ENCODE data around the gene WDR26.

DNA sequence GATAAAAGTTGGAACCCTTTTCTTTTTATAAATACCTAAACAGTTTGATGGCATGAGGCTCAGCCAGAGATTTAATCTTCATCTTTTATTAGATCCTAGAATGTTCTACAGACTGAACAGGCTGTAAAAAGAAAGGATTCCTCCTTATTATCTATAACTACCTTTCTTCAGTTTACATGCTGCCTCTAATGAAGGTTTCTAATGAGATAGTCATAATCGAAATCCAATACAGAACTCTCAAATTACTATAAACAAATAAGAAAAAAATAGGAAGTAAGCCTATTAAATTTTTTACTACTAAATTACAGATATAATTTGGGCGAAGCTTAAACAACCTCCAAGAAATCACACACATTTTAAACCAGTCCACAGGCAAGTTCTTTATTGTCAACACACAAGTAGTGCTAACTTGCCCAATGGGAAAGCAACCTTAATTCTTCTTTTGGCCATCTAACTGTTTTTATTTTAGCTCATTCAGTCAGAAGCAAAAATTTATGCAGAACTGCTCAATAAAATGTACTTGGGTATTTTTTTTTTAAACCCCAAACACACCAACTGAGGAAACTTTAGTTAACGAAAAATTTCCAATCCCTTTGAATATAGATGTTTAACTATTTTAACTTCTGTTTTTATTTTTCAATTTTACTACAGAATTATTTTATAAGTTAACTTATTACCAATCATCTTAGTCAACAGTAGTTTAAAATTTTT, 4.8 kb downstream of the WDR26 start:
- no peak for TF ChIP-seq POLR2AphosphoS5 (IDR thresholded peaks at IDR 0.05; ENCODE audit: low read depth, low read length)
- no peak for TF ChIP-seq FOXP2 (optimal IDR thresholded peaks at IDR 0.05; ENCODE audit: borderline replicate concordance, extremely low read depth, extremely low read length, insufficient read depth)
- TF ChIP-seq TAF1 (IDR thresholded peaks at IDR 0.05; ENCODE audit: borderline replicate concordance, insufficient read depth, low read length): no peak
- TF ChIP-seq, protein P1, sequence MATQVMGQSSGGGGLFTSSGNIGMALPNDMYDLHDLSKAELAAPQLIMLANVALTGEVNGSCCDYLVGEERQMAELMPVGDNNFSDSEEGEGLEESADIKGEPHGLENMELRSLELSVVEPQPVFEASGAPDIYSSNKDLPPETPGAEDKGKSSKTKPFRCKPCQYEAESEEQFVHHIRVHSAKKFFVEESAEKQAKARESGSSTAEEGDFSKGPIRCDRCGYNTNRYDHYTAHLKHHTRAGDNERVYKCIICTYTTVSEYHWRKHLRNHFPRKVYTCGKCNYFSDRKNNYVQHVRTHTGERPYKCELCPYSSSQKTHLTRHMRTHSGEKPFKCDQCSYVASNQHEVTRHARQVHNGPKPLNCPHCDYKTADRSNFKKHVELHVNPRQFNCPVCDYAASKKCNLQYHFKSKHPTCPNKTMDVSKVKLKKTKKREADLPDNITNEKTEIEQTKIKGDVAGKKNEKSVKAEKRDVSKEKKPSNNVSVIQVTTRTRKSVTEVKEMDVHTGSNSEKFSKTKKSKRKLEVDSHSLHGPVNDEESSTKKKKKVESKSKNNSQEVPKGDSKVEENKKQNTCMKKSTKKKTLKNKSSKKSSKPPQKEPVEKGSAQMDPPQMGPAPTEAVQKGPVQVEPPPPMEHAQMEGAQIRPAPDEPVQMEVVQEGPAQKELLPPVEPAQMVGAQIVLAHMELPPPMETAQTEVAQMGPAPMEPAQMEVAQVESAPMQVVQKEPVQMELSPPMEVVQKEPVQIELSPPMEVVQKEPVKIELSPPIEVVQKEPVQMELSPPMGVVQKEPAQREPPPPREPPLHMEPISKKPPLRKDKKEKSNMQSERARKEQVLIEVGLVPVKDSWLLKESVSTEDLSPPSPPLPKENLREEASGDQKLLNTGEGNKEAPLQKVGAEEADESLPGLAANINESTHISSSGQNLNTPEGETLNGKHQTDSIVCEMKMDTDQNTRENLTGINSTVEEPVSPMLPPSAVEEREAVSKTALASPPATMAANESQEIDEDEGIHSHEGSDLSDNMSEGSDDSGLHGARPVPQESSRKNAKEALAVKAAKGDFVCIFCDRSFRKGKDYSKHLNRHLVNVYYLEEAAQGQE (IDR thresholded peaks at IDR 0.05; ENCODE audit: insufficient read depth in 1 of 2, low read depth in 2 of 2, low read length in 2 of 2): no peak

All from PFSK-1 (cell line).